LNCaP clone FGC (cell line): ENCODE results near the gene OR7D2.

Experiments
- DNase-seq: peaks from one replicate; pipeline ENCODE4 v3.0.0-alpha.2; 2011; ENCODE audit warnings: low read depth
- H3K4me3 ChIP-seq: 2 replicates; pipeline ENCODE4 v1.5.1; 2011; ENCODE audit warnings: mild to moderate bottlenecking, low read depth, low read length, control low read depth
- CTCF ChIP-seq: IDR thresholded peaks from 2 replicates; pipeline ENCODE4 v1.5.1; 2012; ENCODE audit warnings: mild to moderate bottlenecking; ENCODE audit not compliant: control insufficient read depth, insufficient read depth; ENCODE audit errors: extremely low read depth

The OR7D2 gene

DNA sequence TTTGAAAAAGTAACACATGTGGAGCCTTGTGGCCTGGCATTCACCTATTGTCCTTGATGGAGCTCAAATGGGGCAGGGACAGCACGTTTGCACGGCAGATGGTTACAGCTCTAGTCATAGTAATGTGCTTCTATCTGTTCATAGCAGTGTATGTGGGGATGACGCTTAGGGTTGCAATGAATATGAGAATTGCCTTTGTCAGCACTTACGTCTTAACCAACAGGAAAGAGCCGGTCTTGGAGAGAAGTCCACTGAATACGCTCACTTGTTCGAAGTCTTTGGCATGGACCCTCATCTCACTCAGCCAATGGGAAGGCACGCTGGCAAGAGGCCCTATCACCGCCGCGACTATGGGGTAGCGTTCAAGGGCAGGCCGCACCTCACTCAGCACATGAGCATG is 18.9 kb upstream of the OR7D2 start:
- no peak overlapping the region for H3K4me3 ChIP-seq
- no peak for DNase-seq
- TF ChIP-seq CTCF = no peak

DNA sequence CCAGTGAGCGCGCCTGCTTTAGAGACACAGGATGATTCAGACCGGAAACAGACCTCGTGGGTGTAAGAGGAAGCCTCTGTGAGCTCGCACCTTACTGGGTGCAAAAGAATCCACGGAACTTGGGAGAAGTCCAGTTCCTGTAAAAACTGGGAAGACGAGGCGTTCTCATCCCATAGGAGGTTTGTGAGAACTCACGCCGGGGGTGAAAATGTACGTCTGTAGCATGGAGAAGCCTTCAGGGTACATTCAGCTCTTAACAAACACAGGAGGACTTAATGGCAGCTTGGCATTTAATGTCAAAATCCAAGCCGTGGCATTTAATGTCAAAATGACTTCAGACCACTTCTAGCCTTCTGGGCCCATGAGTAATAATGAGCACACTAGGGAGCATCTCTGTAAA is 17.4 kb upstream of the OR7D2 start:
- no peak overlapping the region for H3K4me3 ChIP-seq
- no peak for DNase-seq
- TF ChIP-seq CTCF = no peak

- no peak for DNase-seq
- H3K4me3 ChIP-seq = no peak overlapping the region
- TF ChIP-seq CTCF = no peak
These were observed 13.5 kb upstream of the OR7D2 start for GRCh38 chr19:9165261-9165660.

DNA sequence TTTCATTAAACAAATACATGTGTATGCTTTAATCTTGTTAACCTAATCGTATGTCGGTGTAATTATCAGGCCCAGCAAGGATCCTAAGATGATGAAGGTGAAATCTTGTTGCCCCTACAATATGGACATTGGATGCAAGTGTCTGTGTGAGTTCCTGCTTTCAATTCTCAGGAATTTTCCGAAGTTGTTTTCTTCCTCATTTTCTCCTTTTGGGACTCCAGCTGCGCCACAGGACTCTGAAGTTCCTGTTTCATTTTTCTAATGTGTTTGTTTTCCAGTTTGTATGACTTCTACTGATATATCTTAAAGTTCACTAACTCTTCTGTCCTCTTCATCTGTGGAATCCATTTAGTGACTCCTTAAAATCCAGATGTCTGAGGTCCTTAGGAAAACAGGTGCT is 11.9 kb upstream of the OR7D2 start:
- DNase-seq = no peak
- no peak overlapping the region for H3K4me3 ChIP-seq
- no peak for TF ChIP-seq CTCF

GRCh38 chr19:9171393-9171991 is 7.3 kb upstream of the OR7D2 start:
- no peak for DNase-seq
- TF ChIP-seq CTCF = no peak
- no peak overlapping the region for H3K4me3 ChIP-seq

DNA sequence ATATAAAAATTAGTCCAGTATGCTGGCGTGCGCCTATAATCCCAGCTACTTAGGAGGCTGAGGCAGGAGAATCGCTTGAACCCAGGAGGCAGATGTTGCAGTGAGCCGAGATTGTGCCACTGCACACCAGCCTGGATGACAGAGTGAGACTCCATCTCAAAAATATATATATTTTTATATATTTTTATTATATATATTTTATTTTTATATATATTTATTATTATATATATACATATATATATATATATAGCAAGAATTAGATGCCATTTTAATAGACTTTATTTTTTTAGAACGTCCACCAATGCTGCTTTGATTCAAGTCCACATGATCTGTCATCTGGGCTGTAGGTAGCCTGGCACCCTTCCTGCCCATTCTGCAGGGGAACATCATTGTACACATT is 3.5 kb upstream of the OR7D2 start:
- TF ChIP-seq CTCF = no peak
- DNase-seq = no peak
- no peak overlapping the region for H3K4me3 ChIP-seq

- H3K4me3 ChIP-seq = no peak overlapping the region
- no peak for DNase-seq
- no peak for TF ChIP-seq CTCF
These were observed 4.2 kb downstream of the OR7D2 start for GRCh38 chr19:9183000-9183399.
